Activated naive CD4-positive, alpha-beta T cell treated with anti-CD3 and anti-CD28 coated beads for 36 hours (primary cell): ENCODE data around the gene FUT3. TPM values are rescaled to one million over a fixed set of nuclear protein-coding genes. Genes with fewer than 3 reads are reported as not detected.
"Not testable (repeated sequence)": the region's sequence is repeated elsewhere in the genome, so short reads cannot be mapped to it uniquely, and the experiment has no call there.

Experiments used
- CTCF ChIA-PET: fragments of 350-600 bp; sonication (Branson Sonifier 250); formaldehyde crosslinking; loops from one replicate; lab custom pipeline; 2021; ENCODE audit warnings: antibody characterized with exemption; lab: Charles Lee
- DNase-seq: peaks from one replicate; pipeline ENCODE4 v3.0.0-alpha.2; 2020
- H3K27ac Mint-ChIP-seq: one replicate; pipeline ENCODE4 v1.8.0; 2021; ENCODE audit warnings: mild to moderate bottlenecking, mixed read lengths
- H3K27me3 Mint-ChIP-seq: one replicate; pipeline ENCODE4 v1.8.0; 2021; ENCODE audit warnings: low read depth, mixed read lengths
- H3K36me3 Mint-ChIP-seq: one replicate; pipeline ENCODE4 v1.8.0; 2021; ENCODE audit warnings: low read depth, mixed read lengths
- H3K4me1 Mint-ChIP-seq: one replicate; pipeline ENCODE4 v1.8.0; 2021; ENCODE audit warnings: low read depth, mixed read lengths
- H3K4me3 Mint-ChIP-seq: one replicate; pipeline ENCODE4 v1.8.0; 2021; ENCODE audit warnings: mild to moderate bottlenecking, moderate library complexity, mixed read lengths
- H3K9me3 Mint-ChIP-seq: one replicate; pipeline ENCODE4 v1.8.0; 2021; ENCODE audit warnings: mixed read lengths
- intact Hi-C: fragments of 100-400 bp; cut with micrococcal nuclease; formaldehyde crosslinking; loops from one replicate; pipeline ENCODE4 v1.15.1; 2023
- total RNA-seq, 2 experiments: library from RNA; stranded (reverse); gene quantifications; one replicate each; pipeline ENCODE4 v1.2.3, GENCODE V29; 2021

The FUT3 gene
- total RNA-seq, 2 experiments from 2014 or later: not detected

DNA sequence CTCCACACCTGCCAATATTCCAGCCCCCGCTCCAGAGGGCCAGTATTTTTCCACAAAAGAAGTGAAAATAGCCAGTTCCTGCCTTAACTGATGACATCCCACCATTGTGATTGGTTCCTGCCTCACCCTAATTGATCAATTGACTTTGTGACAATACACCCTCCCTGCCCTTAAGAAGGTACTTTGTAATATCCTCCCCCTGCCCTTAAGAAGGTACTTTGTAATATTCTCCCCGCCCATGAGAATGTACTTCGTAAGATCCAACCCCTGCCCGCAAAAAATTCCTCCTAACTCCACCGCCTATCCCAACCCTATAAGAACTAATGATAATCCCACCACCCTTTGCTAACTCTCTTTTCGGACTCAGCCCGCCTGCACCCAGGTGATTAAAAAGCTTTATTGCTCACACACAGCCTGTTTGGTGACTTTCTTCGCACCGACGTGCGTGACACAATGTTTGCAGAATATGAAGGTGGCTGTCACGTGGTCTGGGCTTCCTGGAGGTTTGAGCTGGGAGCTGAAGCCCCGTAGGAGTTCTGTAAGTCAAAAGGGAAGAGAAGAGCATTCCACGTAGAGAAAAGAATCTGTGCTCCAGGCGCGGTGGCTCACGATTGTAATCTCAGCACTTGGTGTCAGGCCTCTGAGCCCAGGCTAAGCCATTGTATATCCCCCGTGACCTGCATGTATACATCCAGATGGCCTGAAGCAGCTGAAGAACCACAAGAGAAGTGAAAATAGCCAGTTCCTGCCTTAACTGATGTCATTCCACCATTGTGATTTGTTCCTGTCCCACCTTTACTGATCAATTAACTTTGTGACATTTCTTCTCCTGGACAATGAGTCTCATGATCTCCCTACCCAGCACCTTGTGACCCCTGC, 6.2 kb upstream of the FUT3 start:
- CTCF ChIA-PET: no interaction called here
- H3K27me3 Mint-ChIP-seq: no peaks in the 10 kb centered on the region
- intact Hi-C loops: no loop called here
- H3K4me1 Mint-ChIP-seq: no peaks in the 10 kb centered on the region
- H3K27ac Mint-ChIP-seq: no peak overlapping the region
- H3K9me3 Mint-ChIP-seq: no peaks in the 10 kb centered on the region
- DNase-seq: no peak
- no peaks in the 10 kb centered on the region for H3K36me3 Mint-ChIP-seq
- no peak overlapping the region for H3K4me3 Mint-ChIP-seq

DNA sequence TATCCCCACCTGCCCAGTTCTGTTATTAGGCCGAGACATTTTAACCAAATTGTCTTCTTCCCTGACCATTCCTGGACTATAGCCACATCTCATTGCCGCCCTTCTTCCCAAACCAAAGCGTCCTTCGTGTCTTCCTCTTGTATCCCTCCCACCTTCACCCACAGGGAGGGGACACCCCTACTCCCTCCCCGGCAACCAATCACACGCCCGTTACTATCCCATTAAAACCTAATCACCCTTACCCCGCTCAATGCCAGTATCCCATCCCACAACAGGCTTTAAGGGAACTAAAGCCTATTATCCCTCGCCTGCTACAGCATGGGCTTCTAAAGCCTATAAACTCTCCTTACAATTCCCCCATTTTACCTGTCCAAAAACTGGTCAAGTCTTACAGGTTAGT, 3.9 kb upstream of the FUT3 start:
- intact Hi-C loops, DNase-seq, H3K9me3 Mint-ChIP-seq, H3K4me3 Mint-ChIP-seq, H3K27me3 Mint-ChIP-seq, CTCF ChIA-PET, H3K27ac Mint-ChIP-seq, H3K36me3 Mint-ChIP-seq, H3K4me1 Mint-ChIP-seq: not testable (repeated sequence)

DNA sequence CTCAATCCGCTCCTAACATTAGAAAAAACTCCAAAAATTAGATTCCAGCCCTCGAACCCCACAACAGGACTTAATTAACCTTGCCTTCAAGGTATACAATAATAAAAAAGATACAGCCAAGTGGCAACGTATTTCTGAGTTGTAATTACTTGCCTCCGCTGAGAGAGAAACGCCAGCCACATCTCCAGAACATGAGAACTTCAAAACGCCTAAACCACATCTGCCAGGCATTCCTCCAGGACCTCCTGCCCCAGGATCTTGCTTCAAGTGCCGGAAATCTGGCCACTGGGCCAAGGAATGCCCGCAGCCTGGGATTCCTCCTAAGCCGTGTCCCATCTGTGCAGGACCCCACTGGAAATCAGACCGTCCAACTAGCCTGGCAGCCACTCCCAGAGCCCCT, 2.9 kb upstream of the FUT3 start:
- H3K27me3 Mint-ChIP-seq, intact Hi-C loops, H3K27ac Mint-ChIP-seq, H3K9me3 Mint-ChIP-seq, H3K4me3 Mint-ChIP-seq, DNase-seq, H3K4me1 Mint-ChIP-seq, H3K36me3 Mint-ChIP-seq: not testable (repeated sequence)
- CTCF ChIA-PET: interaction anchor here (0.6 kb wide), 1 partner anchor 52 kb away, joined by 3 read pairs; no protein-coding TSS in a partner anchor

DNA sequence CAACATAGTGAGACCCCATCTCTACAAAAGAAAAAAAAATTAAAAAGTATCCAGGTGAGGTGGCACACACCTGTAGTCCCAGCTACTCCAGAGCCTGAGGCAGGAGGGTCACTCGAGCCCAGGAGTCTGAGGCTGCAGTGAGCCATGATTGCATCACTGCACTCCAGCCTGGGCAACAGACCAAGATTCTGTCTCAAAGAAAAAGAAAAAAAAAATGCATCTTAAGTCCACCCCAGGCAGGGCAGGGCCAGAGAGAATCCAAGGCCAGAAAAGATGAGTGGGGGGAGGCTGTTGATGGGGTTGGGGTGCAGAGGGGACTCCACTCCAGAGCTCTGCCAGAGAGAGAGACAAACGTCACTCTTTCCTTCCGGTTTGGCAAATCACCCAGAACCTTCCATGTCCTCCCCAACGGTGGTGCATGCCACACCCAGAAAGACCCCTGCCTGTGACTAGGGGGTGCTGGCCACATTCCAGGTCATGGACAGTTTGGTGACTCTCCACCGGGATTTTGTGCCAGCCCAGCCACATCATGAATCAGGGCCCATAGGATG, 431 bp downstream of the FUT3 start:
- Mint-ChIP-seq H3K36me3 (no peaks in the 10 kb centered on the region), H3K9me3 (no peaks in the 10 kb centered on the region), H3K4me1 (no peaks in the 10 kb centered on the region)

DNA sequence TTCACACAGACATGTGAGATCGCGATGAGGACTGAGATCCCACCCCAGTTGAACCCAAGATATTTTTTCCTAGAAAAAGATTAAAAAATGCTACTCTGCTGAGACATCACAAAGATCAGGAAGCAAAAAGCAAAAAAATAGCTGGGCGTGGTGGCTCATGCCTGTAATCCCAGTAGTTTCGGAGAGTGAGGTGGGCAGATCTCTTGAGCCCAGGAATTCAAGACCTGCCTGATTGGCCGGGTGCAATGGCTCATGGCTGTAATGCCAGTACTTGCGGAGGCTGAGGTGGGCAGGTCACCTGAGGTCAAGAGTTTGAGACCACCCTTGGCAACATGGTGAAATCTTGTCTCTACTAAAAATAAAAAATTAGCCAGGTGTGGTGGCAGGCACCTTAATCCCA, 1.1 kb downstream of the FUT3 start:
- H3K27me3 Mint-ChIP-seq: no peaks in the 10 kb centered on the region
- H3K36me3 Mint-ChIP-seq: no peaks in the 10 kb centered on the region
- CTCF ChIA-PET: no interaction called here
- no peaks in the 10 kb centered on the region for H3K9me3 Mint-ChIP-seq
- intact Hi-C loops: no loop called here
- no peak for DNase-seq
- no peak overlapping the region for H3K27ac Mint-ChIP-seq
- no peaks in the 10 kb centered on the region for H3K4me1 Mint-ChIP-seq
- no peak overlapping the region for H3K4me3 Mint-ChIP-seq

More for the DNA sequence above, 431 bp downstream of the FUT3 start:
- intact Hi-C loops: no loop called here
- no peaks in the 10 kb centered on the region for H3K27me3 Mint-ChIP-seq
- CTCF ChIA-PET: interaction anchor here (0.6 kb wide), 1 partner anchor 478 kb away, joined by 3 read pairs; no protein-coding TSS in a partner anchor
- no peak overlapping the region for H3K27ac Mint-ChIP-seq
- no peak for DNase-seq
- H3K4me3 Mint-ChIP-seq: no peak overlapping the region

DNA sequence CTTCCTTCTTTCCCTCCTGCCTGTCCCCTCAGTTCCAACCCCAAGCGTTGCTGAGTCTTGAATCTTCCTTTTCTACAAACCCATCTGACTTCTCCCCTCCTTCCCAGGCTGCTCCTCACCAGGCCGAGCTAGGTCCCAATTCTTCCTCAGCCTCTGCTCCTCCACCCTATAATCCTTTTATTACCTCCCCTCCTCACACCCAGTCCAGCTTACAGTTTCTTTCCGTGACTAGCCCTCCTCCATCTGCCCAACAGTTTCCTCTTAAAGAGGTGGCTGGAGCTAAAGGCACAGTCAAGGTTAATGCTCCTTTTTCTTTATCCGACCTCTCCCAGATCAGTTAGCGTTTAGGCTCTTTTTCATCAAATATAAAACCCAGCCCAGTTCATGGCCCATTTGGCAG, 2.6 kb downstream of the FUT3 start:
- H3K27me3 Mint-ChIP-seq, DNase-seq, H3K9me3 Mint-ChIP-seq, H3K27ac Mint-ChIP-seq, intact Hi-C loops, H3K4me3 Mint-ChIP-seq, H3K4me1 Mint-ChIP-seq, H3K36me3 Mint-ChIP-seq, CTCF ChIA-PET: not testable (repeated sequence)

DNA sequence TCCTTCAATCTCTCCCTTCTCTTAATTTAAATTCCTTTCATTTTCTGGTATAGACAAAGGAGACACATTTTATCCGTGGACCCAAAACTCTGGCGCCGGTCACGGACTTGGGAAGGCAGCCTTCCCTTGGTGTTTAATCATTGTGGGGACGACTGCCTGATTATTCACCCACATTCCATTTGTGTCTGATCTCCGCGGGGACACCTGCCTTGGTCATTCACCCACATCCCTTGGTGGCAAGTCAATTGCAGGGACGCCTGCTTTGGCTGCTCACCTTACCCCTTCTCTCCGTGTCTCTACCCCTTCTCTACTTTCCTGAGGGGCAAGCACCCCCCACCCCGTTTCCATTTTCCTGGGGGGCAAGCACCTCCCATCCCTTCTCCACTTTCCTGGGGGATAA, 3.4 kb downstream of the FUT3 start:
- H3K4me3 Mint-ChIP-seq, H3K9me3 Mint-ChIP-seq, DNase-seq, H3K36me3 Mint-ChIP-seq, H3K4me1 Mint-ChIP-seq, H3K27ac Mint-ChIP-seq, CTCF ChIA-PET, H3K27me3 Mint-ChIP-seq, intact Hi-C loops: not testable (repeated sequence)

DNA sequence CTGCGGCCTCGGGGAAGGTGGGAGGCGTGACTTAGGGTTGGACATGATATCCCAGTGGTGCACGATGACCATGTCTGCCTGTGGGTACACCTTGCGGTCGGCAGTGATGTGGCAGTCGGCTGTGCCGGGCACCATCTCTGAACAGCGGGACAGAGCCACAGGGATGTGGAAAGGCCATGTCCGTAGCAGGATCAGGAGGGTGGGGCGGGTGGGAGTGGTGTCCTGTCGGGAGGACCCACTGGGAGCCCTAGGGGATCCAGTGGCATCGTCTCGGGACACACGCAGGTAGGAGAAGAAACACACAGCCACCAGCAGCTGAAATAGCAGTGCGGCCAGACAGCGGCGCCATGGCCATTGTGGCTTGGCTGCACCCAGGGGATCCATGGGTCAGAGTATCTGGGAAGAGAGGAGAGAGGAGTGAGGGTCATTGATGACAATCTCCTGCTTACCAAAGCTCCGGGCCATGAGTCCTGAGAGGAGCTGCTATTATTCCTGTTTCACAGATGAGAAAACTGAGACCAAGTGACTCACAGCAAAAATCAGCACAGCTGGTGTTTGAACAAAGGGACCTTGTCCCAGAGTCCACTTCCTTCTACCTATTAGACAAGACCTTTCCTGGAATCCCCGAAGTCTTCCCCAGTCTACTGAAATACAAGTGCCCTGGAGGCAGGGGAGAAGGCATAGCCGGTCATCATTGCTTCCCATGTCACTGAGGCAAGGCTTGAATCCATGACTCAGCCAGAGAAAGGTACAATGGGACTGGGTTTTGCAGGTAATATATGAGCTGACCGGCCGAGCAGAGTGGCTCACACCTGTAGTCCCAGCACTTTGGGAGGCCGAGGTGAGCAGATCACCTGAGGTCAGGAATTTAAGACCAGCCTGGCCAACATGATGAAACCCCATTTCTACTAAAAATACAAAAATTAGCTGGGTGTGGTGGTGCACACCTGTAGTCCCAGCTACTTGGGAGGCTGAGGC, 6.5 kb downstream of the FUT3 start:
- no peaks in the 10 kb centered on the region for H3K4me1 Mint-ChIP-seq
- no peak overlapping the region for H3K4me3 Mint-ChIP-seq
- DNase-seq: no peak
- no peak overlapping the region for H3K27ac Mint-ChIP-seq
- CTCF ChIA-PET: interaction anchor here (0.5 to 0.6 kb wide), 3 partner anchors 22 to 468 kb away, joined by 3 to 4 read pairs (median 4); no protein-coding TSS in a partner anchor
- H3K36me3 Mint-ChIP-seq: no peaks in the 10 kb centered on the region
- intact Hi-C loops: no loop called here
- H3K27me3 Mint-ChIP-seq: no peaks in the 10 kb centered on the region
- no peaks in the 10 kb centered on the region for H3K9me3 Mint-ChIP-seq

DNA sequence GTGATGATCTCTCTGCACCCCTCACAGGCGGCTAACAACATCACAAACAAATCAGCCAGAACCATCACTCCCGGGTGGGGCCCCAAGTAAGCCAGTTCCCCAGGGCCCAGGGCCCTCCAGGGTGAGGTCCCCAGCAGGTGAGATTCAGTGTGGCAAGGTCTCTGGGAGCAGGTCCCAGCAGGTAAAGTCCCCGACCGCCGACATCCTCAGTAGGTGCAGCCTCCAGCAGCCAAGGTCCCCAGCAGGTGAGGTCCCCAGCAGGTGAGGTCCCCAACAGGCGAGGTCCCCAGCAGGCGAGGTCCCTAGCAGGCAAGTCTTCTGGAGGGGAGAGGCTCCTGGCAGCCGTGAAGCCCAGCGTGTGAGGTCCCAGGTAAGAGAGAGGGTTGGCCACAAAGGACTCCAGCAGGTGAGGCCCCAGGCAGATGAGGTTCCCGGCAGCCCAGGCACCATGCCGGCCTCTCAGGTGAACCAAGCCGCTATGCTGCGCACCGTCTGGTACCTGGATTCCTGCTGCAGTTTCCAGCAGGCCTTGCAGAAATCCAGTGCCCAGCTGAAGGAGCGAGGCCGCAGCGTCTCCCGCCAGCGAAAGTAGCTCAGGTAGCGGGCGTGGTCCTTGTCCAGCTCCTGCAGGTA, 7.8 kb downstream of the FUT3 start:
- Mint-ChIP-seq H3K27ac (no peak overlapping the region), H3K4me3 (no peak overlapping the region), H3K36me3 (no peaks in the 10 kb centered on the region), H3K27me3 (peaks cover 2% of the 10 kb centered on the region), H3K4me1 (no peaks in the 10 kb centered on the region), H3K9me3 (no peaks in the 10 kb centered on the region)
- CTCF ChIA-PET: no interaction called here
- DNase-seq: no peak
- intact Hi-C loops: no loop called here

DNA sequence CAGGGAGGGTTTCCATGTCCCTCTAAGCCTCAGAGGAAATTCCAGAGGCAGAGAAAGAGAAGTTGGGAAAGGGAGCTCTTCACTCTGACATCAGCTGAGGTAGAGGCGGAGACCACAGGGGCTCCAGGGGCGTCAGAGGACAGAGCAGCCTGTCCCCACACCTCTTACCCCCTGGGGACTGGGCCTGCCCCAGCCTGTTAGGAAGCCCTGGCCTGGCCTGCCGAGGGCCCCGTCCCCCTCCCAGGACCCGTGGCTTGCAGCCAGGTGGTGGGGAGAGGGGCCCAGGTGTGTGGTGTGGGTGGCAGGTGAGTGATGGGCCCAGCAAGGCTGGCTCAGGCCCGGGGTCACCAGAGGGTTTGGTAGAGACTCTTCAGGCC, 9.5 kb downstream of the FUT3 start:
- intact Hi-C loops, DNase-seq, H3K4me3 Mint-ChIP-seq, H3K9me3 Mint-ChIP-seq, H3K4me1 Mint-ChIP-seq, H3K27me3 Mint-ChIP-seq, H3K36me3 Mint-ChIP-seq, H3K27ac Mint-ChIP-seq: not testable (repeated sequence)
- CTCF ChIA-PET: interaction anchor here (0.6 kb wide), 1 partner anchor 74 kb away, joined by 3 read pairs; no protein-coding TSS in a partner anchor

DNA sequence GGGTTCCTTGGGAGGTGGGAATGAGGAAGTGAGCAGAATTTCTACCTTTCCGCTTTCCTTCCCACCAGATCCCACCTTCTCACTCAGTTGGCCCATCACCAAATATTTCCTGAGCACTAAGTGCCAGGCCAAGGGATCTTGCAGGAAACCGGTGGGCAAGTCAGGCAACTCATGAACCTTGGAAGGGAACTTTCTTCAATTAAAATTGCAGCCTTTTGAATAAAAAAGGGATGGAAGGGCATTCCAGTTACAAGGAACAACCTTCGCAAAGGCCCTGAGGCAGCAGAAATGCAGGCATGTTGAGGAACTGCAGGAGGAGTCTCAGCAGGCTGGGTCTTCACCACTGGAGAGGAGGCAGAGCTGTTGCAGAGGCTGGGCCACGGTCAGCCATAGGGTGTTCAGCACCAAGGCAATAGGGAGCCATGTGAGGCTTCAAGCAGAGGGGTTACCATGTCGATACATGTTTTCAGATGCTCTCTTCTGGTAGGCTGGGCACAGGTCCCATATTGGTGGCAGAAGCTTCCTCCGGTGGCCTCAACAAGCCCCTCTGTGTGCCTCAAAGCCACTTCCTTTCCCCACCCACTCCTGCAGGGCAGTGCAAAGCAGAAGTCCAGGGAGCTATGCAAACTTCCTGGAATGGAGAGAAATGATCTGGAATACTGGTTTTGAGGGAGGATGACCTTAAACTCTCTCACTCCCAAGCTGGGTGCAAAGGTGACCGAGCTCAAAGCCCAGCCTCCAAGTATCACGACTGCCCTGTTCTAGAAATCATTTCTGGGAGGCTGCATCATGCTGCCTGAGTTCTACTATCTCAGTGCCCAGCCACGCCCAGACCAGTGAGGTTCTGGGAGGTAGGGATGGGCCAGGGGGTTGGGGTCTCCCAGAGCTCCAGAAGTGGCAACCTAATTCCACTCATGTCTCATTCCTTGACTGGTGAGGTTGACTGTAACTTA, 11.9 kb downstream of the FUT3 start, which contains the start of gene FUT6:
Gene FUT6, minus strand, starts transcription at position 638 of the 953 bp plus-strand sequence. CDS start 7,135 bp downstream, outside the sequence.
- no peak within 1 kb of the TSS for H3K27ac Mint-ChIP-seq
- H3K27me3 Mint-ChIP-seq: peaks cover 3% of the 10 kb centered on the region
- no peak within 1 kb of the TSS for H3K4me3 Mint-ChIP-seq
- no peaks in the 10 kb centered on the region for H3K36me3 Mint-ChIP-seq
- intact Hi-C loops: no loop called here
- no peaks in the 10 kb centered on the region for H3K4me1 Mint-ChIP-seq
- H3K9me3 Mint-ChIP-seq: no peaks in the 10 kb centered on the region
- CTCF ChIA-PET: no interaction called here
- no peak for DNase-seq
